ENCODE results near the gene TBC1D22B. TPM values are rescaled to one million over a fixed set of nuclear protein-coding genes. Genes with fewer than 3 reads are reported as not detected.

Gene TBC1D22B
- total and polyA plus RNA-seq, 2 of the 13 experiments (the other 11 are each of a cell fraction or from before 2014, with no cell fraction given): 9.7 to 12.9 TPM

DNA sequence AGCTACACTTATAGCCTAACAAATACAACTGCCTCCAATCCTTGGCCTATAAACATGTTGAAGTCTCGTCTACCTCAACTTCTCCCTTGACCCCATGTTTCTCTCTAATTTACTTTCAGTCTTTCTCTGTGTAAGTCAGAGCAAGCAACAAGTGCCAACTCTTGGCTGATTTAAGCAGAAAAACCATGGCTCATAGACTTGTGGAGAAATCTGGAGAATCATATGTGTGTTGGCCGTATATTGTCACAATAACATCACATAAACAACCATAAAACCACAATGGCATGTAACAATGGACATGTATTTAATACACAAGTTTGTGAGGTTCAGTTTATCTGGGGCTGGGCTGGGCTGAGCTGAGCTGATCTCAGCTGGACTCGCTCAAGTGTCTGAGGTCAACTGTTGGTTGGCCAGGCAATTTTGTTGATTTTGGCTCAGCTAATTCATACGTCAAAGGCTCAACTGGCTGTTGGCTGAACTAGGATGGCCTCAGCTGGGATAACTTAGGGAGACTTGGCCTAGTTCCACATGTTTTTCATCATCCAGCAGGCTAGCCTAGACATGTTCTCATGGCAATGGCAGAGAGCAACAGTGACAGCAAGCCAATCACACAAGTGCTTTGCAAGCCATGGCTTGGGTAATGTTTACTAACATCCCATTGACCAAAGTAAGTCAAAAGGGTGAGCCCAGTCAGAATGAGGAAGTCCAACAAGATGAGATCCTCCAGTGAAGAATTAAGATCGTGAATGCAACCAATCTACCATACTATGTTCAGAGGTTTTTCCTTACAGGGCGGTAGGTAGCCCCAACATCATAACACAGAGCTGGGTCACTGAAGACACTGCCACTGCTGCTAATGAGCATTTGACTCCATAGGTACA, 12.9 kb upstream of the TBC1D22B start (continued):
- TF ChIP-seq THRA (CRISPR knock-in tag; IDR thresholded peaks at IDR 0.05; ENCODE audit: borderline replicate concordance) (peak; percentile 76; the same call in 1 of the 2 replicates), ZNF761 (CRISPR knock-in tag; conservative IDR thresholded peaks at IDR 0.05) (peak; percentile 51; the same call in 1 of the 2 replicates), ZNF451 (CRISPR knock-in tag; IDR thresholded peaks at IDR 0.05) (0 out of 2 replicates have a peak, but pooled peaks have one; percentile 63), SP4 (CRISPR knock-in tag; IDR thresholded peaks at IDR 0.05) (no peak), ZFY (CRISPR knock-in tag; IDR thresholded peaks at IDR 0.05) (peak; percentile 81), FOXO4 (CRISPR knock-in tag; conservative IDR thresholded peaks at IDR 0.05) (peak; percentile 97; the same call in 1 of the 2 replicates), PAX8 (CRISPR knock-in tag; IDR thresholded peaks at IDR 0.05; ENCODE audit: borderline replicate concordance) (0 out of 2 replicates have a peak, but pooled peaks have one; percentile 66), NR2F6 (IDR thresholded peaks at IDR 0.05) (peak; percentile 38), NR2F6 (CRISPR knock-in tag; IDR thresholded peaks at IDR 0.05) (peak; percentile 46; the same call in 1 of the 2 replicates), KDM3A (CRISPR knock-in tag; IDR thresholded peaks at IDR 0.05; ENCODE audit: low read depth) (0 out of 2 replicates have a peak, but pooled peaks have one; percentile 21), NFAT5 (CRISPR knock-in tag; IDR thresholded peaks at IDR 0.05) (0 out of 2 replicates have a peak, but pooled peaks have one; percentile 50), HOXA3 (CRISPR knock-in tag; IDR thresholded peaks at IDR 0.05) (peak; percentile 89), ZNF275 (CRISPR knock-in tag; IDR thresholded peaks at IDR 0.05; ENCODE audit: borderline replicate concordance) (peak; percentile 61; the same call in 1 of the 2 replicates), ZNF501 (CRISPR knock-in tag; IDR thresholded peaks at IDR 0.05) (0 out of 2 replicates have a peak, but pooled peaks have one; percentile 57), ATF4 (CRISPR knock-in tag; IDR thresholded peaks at IDR 0.05) (peak in 1 of 2 experiments; percentile 76; a peak in 1 of 4 replicates), ZNF30 (CRISPR knock-in tag; IDR thresholded peaks at IDR 0.05) (peak; percentile 80; the same call in 1 of the 2 replicates), POGZ (CRISPR knock-in tag; IDR thresholded peaks at IDR 0.05) (peak; percentile 75), NBN (conservative IDR thresholded peaks at IDR 0.05) (no peak), KDM1A (CRISPR knock-in tag; IDR thresholded peaks at IDR 0.05) (peak; percentile 52; the same call in 1 of the 2 replicates)

Measured in HepG2 (cell line).